ENCODE data around the gene THSD7A. TPM values are rescaled to one million over a fixed set of nuclear protein-coding genes. Genes with fewer than 3 reads are reported as not detected.

Gene THSD7A
- total and polyA plus RNA-seq, 9 of the 15 experiments (the other 6 are each of a cell fraction or from before 2014, with no cell fraction given): 0.01 to 0.02 TPM; not detected in 7

DNA sequence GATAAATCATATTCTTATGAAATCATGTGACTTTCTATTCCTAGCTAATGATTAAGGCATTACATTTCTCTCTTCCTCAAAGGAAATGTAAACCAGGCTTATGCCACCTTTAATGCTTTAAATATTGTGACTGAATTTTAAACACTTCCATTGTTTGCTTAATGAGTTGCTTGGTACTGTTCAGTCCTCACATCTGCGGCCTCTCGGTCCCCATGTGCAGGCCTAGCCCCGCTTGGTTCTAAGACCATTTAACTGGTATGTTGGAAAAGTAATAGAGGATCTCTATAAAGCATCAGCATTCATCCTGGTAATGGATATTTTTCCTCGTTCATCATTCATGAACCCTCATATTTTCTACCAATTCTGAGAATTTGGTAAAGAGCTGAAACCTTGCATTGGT, 27.4 kb downstream of the THSD7A start:
- H3K9me1 ChIP-seq (ENCODE audit: control insufficient read depth, insufficient read depth, low read length): no peaks in the 10 kb centered on the region
- no peak for FAIRE-seq
- in situ Hi-C loops (cut with MboI): no loop called here
- no peak for ATAC-seq
- CTCF ChIA-PET (ENCODE audit: low intra/inter-chr PET ratio): no interaction called here
- no peaks in the 10 kb centered on the region for H4K20me1 ChIP-seq (replicated peaks; ENCODE audit: control insufficient read depth, insufficient read depth, low read length)
- no peak for DNase-seq (ENCODE audit: extremely low read depth in 1 of 4, low spot score in 3 of 4)
- intact Hi-C loops (cut with micrococcal nuclease): no loop called here
- H3K4me2 ChIP-seq (ENCODE audit: insufficient read depth, low read length): no peak overlapping the region
- POLR2A ChIA-PET: no interaction called here
- no peak overlapping the region for H3K27ac ChIP-seq (ENCODE audit: extremely low read depth, low read depth, low read length)
- H3K27me3 ChIP-seq (ENCODE audit: control insufficient read depth in 2 of 2, insufficient read depth in 2 of 2, low read length in 2 of 2): no peaks in the 10 kb centered on the region
- H3K36me3 ChIP-seq (ENCODE audit: control insufficient read depth, insufficient read depth, low read length): no peaks in the 10 kb centered on the region
- H3K79me2 ChIP-seq (ENCODE audit: control insufficient read depth, insufficient read depth, low read length): no peaks in the 10 kb centered on the region
- H3K9me3 ChIP-seq (replicated peaks; ENCODE audit: control insufficient read depth, insufficient read depth, low read depth, low read length): no peaks in the 10 kb centered on the region; the same call in 1 of the 2 replicates
- no peak overlapping the region for H3K9ac ChIP-seq (ENCODE audit: insufficient read depth in 1 of 2, low read depth in 2 of 2, low read length in 2 of 2)
- H3K4me1 ChIP-seq (replicated peaks in 1 of 2; ENCODE audit: control insufficient read depth in 2 of 2, insufficient read depth in 2 of 2, low read length in 2 of 2): no peaks in the 10 kb centered on the region
- WGBS (ENCODE audit: insufficient coverage, low coverage, missing lambda C conversion rate): 0% methylated on average over 4 of the region's 4 CpGs
- BruUV-seq (replicated peaks): no TSS peak
- no peak overlapping the region for H2AFZ ChIP-seq (ENCODE audit: low read depth, low read length)
- H3K4me3 ChIP-seq: no peak overlapping the region
- no peak for TF ChIP-seq BRCA1 (IDR thresholded peaks at IDR 0.05)
- no peak for TF ChIP-seq BRCA1 (CRISPR knock-in tag; IDR thresholded peaks at IDR 0.05)
- TF ChIP-seq TRIM24 (IDR thresholded peaks at IDR 0.05): no peak
- TF ChIP-seq NCOA6 (IDR thresholded peaks at IDR 0.05): no peak
- no peak for TF ChIP-seq ZNF41 (CRISPR knock-in tag; conservative IDR thresholded peaks at IDR 0.05)
- TF ChIP-seq, protein P1, sequence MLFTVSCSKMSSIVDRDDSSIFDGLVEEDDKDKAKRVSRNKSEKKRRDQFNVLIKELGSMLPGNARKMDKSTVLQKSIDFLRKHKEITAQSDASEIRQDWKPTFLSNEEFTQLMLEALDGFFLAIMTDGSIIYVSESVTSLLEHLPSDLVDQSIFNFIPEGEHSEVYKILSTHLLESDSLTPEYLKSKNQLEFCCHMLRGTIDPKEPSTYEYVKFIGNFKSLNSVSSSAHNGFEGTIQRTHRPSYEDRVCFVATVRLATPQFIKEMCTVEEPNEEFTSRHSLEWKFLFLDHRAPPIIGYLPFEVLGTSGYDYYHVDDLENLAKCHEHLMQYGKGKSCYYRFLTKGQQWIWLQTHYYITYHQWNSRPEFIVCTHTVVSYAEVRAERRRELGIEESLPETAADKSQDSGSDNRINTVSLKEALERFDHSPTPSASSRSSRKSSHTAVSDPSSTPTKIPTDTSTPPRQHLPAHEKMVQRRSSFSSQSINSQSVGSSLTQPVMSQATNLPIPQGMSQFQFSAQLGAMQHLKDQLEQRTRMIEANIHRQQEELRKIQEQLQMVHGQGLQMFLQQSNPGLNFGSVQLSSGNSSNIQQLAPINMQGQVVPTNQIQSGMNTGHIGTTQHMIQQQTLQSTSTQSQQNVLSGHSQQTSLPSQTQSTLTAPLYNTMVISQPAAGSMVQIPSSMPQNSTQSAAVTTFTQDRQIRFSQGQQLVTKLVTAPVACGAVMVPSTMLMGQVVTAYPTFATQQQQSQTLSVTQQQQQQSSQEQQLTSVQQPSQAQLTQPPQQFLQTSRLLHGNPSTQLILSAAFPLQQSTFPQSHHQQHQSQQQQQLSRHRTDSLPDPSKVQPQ (CRISPR knock-in tag; IDR thresholded peaks at IDR 0.05; ENCODE audit: borderline replicate concordance): no peak
- TF ChIP-seq POLR2A (conservative IDR thresholded peaks at IDR 0.05): no peak
- no peak for TF ChIP-seq ZNF431 (CRISPR knock-in tag; IDR thresholded peaks at IDR 0.05)
- TF ChIP-seq, protein P2, sequence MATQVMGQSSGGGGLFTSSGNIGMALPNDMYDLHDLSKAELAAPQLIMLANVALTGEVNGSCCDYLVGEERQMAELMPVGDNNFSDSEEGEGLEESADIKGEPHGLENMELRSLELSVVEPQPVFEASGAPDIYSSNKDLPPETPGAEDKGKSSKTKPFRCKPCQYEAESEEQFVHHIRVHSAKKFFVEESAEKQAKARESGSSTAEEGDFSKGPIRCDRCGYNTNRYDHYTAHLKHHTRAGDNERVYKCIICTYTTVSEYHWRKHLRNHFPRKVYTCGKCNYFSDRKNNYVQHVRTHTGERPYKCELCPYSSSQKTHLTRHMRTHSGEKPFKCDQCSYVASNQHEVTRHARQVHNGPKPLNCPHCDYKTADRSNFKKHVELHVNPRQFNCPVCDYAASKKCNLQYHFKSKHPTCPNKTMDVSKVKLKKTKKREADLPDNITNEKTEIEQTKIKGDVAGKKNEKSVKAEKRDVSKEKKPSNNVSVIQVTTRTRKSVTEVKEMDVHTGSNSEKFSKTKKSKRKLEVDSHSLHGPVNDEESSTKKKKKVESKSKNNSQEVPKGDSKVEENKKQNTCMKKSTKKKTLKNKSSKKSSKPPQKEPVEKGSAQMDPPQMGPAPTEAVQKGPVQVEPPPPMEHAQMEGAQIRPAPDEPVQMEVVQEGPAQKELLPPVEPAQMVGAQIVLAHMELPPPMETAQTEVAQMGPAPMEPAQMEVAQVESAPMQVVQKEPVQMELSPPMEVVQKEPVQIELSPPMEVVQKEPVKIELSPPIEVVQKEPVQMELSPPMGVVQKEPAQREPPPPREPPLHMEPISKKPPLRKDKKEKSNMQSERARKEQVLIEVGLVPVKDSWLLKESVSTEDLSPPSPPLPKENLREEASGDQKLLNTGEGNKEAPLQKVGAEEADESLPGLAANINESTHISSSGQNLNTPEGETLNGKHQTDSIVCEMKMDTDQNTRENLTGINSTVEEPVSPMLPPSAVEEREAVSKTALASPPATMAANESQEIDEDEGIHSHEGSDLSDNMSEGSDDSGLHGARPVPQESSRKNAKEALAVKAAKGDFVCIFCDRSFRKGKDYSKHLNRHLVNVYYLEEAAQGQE (IDR thresholded peaks at IDR 0.05; ENCODE audit: borderline replicate concordance): no peak
- TF ChIP-seq, protein P2 (CRISPR knock-in tag; IDR thresholded peaks at IDR 0.05; ENCODE audit: low read depth): no peak
- TF ChIP-seq, protein P3, sequence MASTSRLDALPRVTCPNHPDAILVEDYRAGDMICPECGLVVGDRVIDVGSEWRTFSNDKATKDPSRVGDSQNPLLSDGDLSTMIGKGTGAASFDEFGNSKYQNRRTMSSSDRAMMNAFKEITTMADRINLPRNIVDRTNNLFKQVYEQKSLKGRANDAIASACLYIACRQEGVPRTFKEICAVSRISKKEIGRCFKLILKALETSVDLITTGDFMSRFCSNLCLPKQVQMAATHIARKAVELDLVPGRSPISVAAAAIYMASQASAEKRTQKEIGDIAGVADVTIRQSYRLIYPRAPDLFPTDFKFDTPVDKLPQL (IDR thresholded peaks at IDR 0.05; ENCODE audit: extremely low read depth, insufficient read length): no peak
